Tibial nerve (tissue), 4 donors: ENCODE results near the gene ZBTB20. TPM values are rescaled to one million over a fixed set of nuclear protein-coding genes. Genes with fewer than 3 reads are reported as not detected.

Source experiments
- DNase-seq, 2 donors: peaks; one replicate each; pipeline ENCODE4 v3.0.0-alpha.2; 2019; ENCODE audit warnings: low spot score in 2 of 2
- H3K27ac ChIP-seq, 4 donors: fragments of 200-600 bp; sonication (generic) in 3 of 4; one replicate each; pipeline ENCODE4 v1.5.1; 2017 to 2019; ENCODE audit warnings: mild to moderate bottlenecking in 1 of 4
- H3K27me3 ChIP-seq, 2 donors: fragments of 200-600 bp; sonication (generic) in 1 of 2; one replicate each; pipeline versions ENCODE4 v1.5.1 to v1.6.0; 2017 to 2019
- H3K36me3 ChIP-seq, 3 donors: fragments of 200-600 bp; sonication (generic); one replicate each; pipeline ENCODE4 v1.5.1; 2018 to 2019
- H3K4me1 ChIP-seq, 4 donors: fragments of 200-600 bp; sonication (generic) in 3 of 4; one replicate each; pipeline ENCODE4 v1.5.1; 2017 to 2019
- H3K4me3 ChIP-seq, 4 donors: fragments of 200-600 bp; sonication (generic) in 3 of 4; one replicate each; pipeline ENCODE4 v1.5.1; 2017 to 2019; ENCODE audit warnings: mild to moderate bottlenecking in 1 of 4, moderate library complexity in 1 of 4
- H3K9me3 ChIP-seq, 4 donors: fragments of 200-600 bp; sonication (generic) in 3 of 4; one replicate each; pipeline ENCODE4 v1.5.1; 2017 to 2019
- CTCF ChIP-seq, 5 experiments: fragments of 200-600 bp in 3 of 5; fragments of 450-650 bp in 2 of 5; sonication (generic) in 3 of 5; IDR thresholded peaks; one replicate each; pipeline ENCODE4 v1.5.1; 2016 to 2019; ENCODE audit warnings: antibody characterized with exemption in 5 of 5, mild to moderate bottlenecking in 3 of 5, moderate library complexity in 2 of 5
- EP300 ChIP-seq, 2 donors: sonication (generic); formaldehyde crosslinking; IDR thresholded peaks; one replicate each; pipeline ENCODE4 v1.6.1; 2017; ENCODE audit warnings: antibody characterized with exemption in 2 of 2, mild to moderate bottlenecking in 1 of 2
- POLR2A ChIP-seq, 2 donors: fragments of 450-650 bp; IDR thresholded peaks; one replicate each; pipeline ENCODE4 v1.6.1; 2017; ENCODE audit warnings: antibody characterized with exemption in 2 of 2, mild to moderate bottlenecking in 2 of 2, moderate library complexity in 2 of 2
- WGBS, 2 donors: methylation state at CpG; one replicate each; pipeline ENCODE4 v1.1.5; 2018; 5-methylcytosine and 5-hydroxymethylcytosine counted together
- total RNA-seq, 4 donors: library from RNA; depleted of rRNA; stranded (reverse); fragments of >200 nt; gene quantifications; one replicate each; pipeline ENCODE4 v1.1.0, GENCODE V29; 2016

ZBTB20 gene
- total RNA-seq, 4 donors from 2014 or later, result 63.3 to 127 (median 102) TPM

GRCh38 chr3:115156046-115156654, 9.1 kb upstream of the ZBTB20 start:
- Histone ChIP-seq H3K27me3 (no peaks in the 10 kb centered on the region), H3K36me3 (no peaks in the 10 kb centered on the region), H3K27ac (no peak overlapping the region), H3K9me3 (no peaks in the 10 kb centered on the region), H3K4me1 (peaks cover 0 to 9% (median 0%) of the 10 kb centered on the region in 4 donors), H3K4me3 (peak overlapping the region in 1 of 4 donors; percentile 3)
- TF ChIP-seq POLR2A (IDR thresholded peaks at IDR 0.05) (no peak), CTCF (IDR thresholded peaks at IDR 0.05) (no peak), EP300 (IDR thresholded peaks at IDR 0.05) (no peak)
- DNase-seq, result no peak
- WGBS, 2 donors, result 60 to 82% methylated on average over 4 of the region's 4 CpGs

- Histone ChIP-seq H3K4me1 (peaks cover 0 to 9% (median 0%) of the 10 kb centered on the region in 4 donors), H3K4me3 (no peak overlapping the region), H3K27me3 (no peaks in the 10 kb centered on the region), H3K27ac (peak overlapping the region in 2 of 4 donors; percentile 13 to 19), H3K36me3 (no peaks in the 10 kb centered on the region), H3K9me3 (no peaks in the 10 kb centered on the region)
- DNase-seq, result no peak
- TF ChIP-seq CTCF (IDR thresholded peaks at IDR 0.05), result no peak
- no peak for TF ChIP-seq EP300 (IDR thresholded peaks at IDR 0.05)
- TF ChIP-seq POLR2A (IDR thresholded peaks at IDR 0.05), result no peak
- WGBS, 2 donors, result 43 to 47% methylated on average over 3 of the region's 3 CpGs
Measured at GRCh38 chr3:115154611-115155010, 7.5 kb upstream of the ZBTB20 start.

- no peak for DNase-seq
- H3K4me3 ChIP-seq, result no peak overlapping the region
- WGBS, 2 donors, result 84 to 85% methylated on average over 2 of the region's 2 CpGs
- no peaks in the 10 kb centered on the region for H3K27me3 ChIP-seq
- no peaks in the 10 kb centered on the region for H3K9me3 ChIP-seq
- H3K36me3 ChIP-seq, result no peaks in the 10 kb centered on the region
- H3K4me1 ChIP-seq, result peaks cover 0 to 20% (median 7%) of the 10 kb centered on the region in 4 donors
- TF ChIP-seq CTCF (IDR thresholded peaks at IDR 0.05) (no peak), EP300 (IDR thresholded peaks at IDR 0.05) (no peak), POLR2A (IDR thresholded peaks at IDR 0.05) (no peak)
- H3K27ac ChIP-seq, result no peak overlapping the region
Measured at GRCh38 chr3:115151921-115152320, 4.8 kb upstream of the ZBTB20 start.

GRCh38 chr3:115148142-115148790, 1.2 kb upstream of the ZBTB20 start:
- peak overlapping the region; percentile 49 to 96 (median 76) for H3K4me3 ChIP-seq
- H3K36me3 ChIP-seq, result no peaks in the 10 kb centered on the region
- H3K9me3 ChIP-seq, result no peaks in the 10 kb centered on the region
- no peaks in the 10 kb centered on the region for H3K27me3 ChIP-seq
- H3K27ac ChIP-seq, result peak overlapping the region; percentile 90 to 100 (median 96)
- TF ChIP-seq CTCF (IDR thresholded peaks at IDR 0.05) (no peak), POLR2A (IDR thresholded peaks at IDR 0.05) (peak in 1 of 2 donors; percentile 0), EP300 (IDR thresholded peaks at IDR 0.05) (peak in 1 of 2 donors; percentile 48)
- DNase-seq, result no peak
- 1% methylated on average over 7 to 20 of the region's 20 CpGs for WGBS, 2 donors
- H3K4me1 ChIP-seq, result peaks cover 0 to 24% (median 11%) of the 10 kb centered on the region in 4 donors
